Stimulated activated CD8-positive, alpha-beta memory T cell treated with anti-CD3 and anti-CD28 coated beads, Interleukin-15, amount 100 ng/mL, for 24 hours (primary cell): ENCODE results near the gene ARHGAP42.
"Not testable (repeated sequence)": the region's sequence is repeated elsewhere in the genome, so short reads cannot be mapped to it uniquely, and the experiment has no call there.

Experiments
- DNase-seq: peaks from one replicate; pipeline ENCODE4 v3.0.0-alpha.2; 2020; ENCODE audit warnings: low read depth

ARHGAP42 gene

DNA sequence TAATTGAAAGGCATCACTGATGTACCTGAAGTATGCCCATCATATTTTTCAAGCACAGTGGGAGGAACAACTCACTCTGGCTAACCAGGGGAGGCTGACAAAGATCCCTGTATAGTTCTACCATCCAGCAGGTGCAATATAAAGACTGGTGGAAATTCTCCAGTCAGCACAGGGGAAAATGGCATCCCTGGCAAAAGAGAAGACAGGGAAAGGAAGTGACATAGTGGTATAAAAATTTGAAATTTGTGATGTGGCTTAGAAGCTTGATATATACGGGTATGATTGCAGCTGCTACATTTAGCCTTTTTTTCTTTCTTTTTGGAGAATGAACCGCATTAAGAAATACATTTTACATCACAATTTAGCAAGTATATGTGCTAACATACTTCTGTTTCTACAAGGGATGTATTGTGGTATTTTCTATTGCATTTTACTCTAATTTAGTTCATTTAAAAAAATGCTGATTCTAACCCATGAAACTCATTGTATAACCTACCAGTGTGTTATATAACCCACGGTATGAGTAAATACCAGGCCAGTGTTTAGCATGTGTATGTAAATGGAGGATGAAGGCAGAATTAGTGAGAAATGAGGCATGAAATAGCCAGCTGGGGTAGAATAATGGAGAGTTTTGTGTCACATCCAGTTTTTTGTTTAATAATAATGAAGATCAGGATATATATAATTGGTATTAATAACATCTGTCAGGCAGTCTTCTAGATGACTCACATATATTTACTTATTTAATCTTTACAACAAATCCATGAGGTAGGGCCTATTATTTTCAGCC lies 186.1 kb downstream of the ARHGAP42 start:
- DNase-seq, result no peak

DNA sequence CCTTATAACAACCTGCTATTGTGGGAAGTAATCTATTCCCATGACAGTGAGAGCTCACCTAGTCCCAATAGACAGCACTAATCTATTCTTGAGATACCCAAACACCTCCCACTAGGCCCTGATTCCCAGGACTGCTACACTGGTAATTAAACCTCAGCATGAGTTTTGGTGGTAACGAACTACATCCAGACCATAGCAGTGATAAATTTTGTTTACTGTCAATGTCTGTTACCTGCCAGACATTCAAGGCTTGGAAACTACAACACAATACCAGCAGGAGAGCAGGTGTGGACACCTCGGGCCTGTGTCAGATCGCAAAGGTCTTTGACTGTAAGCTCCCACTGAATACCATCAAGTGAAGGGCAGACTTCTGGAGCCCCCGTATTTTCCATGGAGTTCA lies 187.1 kb downstream of the ARHGAP42 start:
- DNase-seq, result no peak

DNA sequence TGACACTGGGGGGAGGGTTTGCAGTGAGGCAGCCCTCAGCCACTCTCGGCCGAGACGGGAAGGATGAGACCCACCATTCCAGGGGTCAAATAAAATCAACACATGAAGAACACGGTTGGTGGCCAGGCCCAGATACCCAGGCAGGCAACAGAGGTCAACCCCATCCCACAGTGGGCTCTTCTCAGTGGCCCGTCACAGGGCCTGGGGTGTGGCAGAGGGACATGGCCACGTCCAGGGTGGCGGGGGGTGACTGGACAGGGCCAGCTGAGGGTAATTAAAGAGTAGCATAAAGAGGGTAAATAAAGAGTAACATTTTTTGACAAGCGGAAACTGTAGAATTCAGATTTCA lies 188.4 kb downstream of the ARHGAP42 start:
- no peak for DNase-seq

DNA sequence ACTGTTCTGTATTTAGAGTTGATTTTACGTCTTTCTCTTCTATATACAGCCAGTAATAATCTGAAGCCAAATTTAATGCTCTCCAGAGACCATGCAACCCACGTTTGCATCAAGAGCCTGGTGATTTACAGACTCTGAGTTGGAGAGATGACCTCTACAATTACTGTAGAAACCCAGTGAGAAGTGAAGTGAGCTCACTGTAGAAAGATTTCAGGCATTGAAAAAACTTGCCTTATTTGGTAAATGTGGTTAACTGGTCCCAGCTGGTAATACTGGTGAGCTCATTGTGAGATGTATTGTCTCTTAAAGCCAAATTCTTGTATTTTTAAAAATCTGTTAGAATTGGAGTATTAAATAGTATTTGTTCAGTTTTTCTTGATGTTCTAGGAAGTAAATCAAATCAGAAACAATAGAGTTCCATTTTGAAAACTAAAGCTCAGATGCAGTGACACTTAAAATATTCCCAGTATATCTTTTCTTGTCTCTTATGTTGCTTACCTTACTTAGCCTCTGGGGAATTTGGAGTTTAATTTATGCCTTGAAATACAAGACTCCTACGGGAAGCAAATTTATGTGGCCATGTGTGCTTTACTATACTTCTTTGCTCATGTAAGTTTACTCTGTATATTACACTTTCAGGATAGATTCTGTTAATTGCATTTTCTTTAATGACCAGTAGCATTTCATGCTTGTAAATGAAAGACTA lies 189.9 kb downstream of the ARHGAP42 start:
- no peak for DNase-seq

DNA sequence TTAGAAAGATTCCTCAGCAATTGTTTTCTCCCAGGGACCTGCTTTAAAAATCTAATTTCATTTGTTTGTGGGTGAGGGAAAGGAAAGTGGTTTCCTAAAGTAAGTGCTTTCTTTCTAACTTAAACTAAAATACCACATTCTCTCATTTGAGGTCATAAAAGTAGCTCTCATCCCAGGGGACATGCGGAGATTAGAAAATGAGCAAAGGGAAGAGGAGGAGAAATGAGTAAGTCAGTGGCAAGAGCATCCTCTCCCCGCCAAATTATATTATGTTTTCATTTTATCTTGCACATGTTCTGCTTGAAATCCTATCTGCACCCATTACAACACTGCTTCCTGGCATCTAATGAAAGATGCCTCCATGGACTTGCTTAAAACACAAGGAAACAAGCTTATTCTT lies 191.4 kb downstream of the ARHGAP42 start:
- no peak for DNase-seq

DNA sequence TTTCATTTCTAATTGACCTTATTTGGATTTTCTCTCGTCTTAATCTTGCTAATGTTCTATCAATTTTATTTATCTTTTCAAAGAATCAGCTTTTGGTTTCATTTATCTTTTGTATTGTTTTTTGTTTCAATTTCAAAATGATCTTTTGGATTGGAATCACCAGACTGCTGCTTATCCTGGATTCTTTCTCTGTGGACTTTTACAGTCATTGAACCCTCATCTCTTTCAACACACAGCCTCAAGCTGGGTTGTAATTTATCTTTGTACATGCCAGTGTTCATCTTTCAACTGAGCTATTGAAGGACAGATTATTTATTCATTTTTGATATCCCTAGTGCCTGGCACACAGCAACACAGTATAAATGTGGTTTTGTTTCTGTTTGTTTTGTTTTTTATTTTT lies 195.9 kb downstream of the ARHGAP42 start:
- no peak for DNase-seq

DNA sequence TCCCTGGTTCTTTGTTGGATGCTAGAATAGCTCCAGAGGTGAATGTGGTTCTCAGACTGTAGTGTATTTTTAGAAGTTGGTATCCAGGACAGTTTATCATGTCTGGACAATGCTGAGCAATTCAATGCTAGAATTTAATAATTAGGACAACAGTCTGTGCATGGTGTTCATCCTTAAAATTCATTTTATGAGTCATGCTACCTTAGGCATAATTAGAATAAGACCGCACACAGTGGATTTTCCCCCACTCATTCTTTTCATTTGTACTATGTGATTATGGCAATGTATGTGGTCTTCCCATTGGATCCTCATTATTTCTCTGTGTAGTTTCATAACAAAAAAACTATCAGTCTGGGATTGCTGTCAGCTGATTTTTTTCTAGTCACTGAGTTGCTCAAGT lies 196.7 kb downstream of the ARHGAP42 start:
- no peak for DNase-seq

DNA sequence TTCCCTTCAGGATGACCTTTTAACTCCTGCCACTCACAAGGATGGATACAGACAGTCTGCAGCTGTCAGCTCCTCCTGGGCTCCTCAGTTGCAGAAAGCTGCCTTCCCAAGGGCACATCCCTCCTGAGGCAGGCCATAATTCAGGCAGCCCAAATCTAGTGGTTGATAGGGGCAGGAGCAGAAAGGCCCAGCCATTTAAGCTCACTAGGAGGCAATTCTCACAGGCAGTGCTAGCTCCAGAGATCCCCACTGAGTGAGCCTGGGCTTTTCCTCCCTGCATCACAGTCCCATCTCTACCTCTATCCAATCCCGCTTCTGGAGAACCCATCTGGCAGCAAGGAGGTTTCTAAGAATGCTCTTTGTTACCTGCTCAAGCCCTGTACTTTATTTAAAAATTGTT lies 200.6 kb downstream of the ARHGAP42 start:
- DNase-seq, result no peak

DNA sequence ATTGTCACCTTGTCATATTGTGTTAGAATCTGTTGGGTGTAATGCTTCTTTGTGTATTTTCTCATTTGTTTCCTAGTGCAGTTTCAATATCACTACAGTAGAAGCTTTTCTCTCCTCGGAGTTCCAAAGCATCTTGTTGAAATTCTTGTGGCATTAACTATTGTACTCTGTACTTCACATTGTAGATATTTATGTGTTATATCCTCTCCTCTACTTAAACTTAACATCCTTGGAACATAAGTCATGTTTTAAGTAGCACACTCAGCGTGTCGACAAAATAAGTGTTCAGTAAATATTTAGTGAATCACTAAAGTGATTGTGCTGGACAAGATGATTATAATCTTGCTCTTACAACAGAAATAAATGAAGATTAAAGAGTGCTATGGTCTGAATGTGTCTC lies 201.7 kb downstream of the ARHGAP42 start:
- DNase-seq, result no peak

DNA sequence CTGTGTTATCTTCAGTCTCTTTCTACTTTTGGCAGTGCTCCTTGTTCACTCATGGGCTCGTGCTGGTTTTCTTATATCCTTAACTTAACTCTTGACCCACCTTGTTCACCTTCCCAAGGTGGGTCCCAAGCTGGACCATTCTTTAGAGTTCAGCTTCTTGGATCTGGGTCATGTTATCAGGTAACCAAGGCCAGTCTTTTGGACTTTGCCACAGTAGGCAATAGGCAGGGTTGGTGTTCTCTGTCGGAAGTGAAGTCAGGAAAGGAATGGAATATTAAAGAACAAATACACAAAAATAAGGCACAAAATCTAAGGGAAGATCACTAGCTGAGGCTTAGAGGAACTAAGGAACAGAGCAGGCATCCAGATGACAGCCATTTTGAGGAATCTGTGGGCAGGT lies 202.7 kb downstream of the ARHGAP42 start:
- no peak for DNase-seq

DNA sequence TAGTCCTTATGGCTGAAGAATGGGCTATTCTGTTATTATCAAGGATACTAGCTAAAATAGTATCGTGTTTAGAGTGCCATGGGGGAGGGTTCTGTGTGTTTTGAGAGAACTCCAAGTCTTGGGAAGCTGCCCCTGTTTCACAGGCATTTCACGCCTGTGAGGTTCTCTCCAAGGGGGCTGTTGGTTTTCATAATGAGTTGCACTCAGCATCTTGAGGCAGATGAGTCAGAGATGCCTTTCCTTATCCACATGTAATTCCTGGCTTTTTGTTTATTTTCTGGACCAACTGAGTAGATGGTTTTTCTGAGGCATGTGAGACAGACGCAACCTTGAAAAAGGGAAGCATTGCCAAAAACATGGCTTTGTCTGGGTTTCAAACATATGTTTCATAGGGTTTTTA lies 203.7 kb downstream of the ARHGAP42 start:
- DNase-seq, result no peak

DNA sequence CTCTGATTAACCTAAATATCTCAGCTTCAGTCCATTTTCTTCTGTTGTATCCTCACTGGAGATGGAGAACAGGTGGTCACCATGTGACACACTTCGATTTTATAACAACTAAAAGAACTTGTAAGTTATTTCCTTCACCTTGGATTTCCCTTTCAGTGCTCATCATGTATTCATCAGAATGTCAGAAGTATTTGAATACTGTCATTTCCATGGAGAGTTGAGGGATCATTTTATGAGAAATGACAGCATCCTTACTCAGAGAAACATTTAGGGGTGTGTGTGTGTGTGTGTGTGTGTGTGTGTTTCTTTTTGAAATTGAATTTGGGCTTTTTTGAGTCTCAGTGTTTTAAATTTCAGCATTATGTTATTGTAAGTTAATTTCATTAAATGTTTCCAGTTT lies 205.8 kb downstream of the ARHGAP42 start:
- DNase-seq, result no peak

DNA sequence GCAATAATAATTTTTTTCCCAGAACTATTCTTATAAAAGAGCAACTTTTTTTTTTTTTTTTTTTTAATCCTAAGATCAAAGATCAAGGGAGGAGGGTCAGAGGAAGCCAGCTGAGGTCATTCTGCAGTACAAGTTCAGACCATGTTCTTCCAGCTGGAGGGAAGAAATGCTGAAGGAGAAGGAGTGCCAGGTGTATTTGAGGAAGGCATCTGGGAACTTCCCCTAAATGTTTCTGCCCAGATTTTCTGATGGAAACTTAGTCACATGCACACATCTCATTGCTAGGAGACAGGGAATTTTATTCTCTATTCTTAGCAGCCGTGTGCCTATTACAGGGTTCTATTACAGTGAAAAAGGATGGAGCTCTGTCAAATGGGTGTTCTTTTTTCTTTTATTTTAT lies 208.4 kb downstream of the ARHGAP42 start:
- DNase-seq, result no peak

DNA sequence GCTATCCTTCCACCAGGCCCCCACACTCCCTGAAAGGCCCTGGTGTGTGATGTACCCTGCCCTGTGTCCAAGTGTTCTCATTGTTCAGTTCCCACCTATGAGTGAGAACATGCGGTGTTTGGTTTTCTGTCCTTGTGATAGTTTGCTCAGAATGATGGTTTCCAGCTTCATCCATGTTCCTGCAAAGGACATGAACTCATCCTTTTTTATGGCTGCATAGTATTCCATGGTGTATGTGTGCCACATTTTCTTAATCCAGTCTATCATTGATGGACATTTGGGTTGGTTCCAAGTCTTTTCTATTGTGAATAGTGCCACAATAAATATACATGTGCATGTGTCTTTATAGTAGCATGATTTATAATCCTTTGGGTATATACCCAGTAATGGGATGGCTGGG lies 208.9 kb downstream of the ARHGAP42 start:
- DNase-seq, result not testable (repeated sequence)

DNA sequence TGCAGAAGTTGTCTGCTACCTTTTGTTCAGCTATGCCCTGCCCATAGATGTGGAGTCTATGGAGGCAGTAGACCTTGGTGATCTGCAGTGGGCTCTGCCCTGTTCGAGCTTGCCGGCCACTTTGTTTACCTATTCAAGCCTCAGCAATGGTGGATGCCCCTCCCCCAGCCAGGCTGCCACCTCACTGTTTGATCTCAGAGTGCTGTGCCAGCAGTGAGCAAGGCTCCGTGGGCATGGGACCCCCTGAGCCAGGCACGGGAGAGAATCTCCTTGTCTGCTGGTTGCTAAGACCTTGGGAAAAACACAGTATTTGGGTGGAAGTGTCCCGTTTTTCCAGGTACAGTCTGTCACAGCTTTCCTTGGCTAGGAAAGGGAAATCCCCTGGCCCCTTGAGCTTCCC lies 214.4 kb downstream of the ARHGAP42 start:
- DNase-seq, result not testable (repeated sequence)

DNA sequence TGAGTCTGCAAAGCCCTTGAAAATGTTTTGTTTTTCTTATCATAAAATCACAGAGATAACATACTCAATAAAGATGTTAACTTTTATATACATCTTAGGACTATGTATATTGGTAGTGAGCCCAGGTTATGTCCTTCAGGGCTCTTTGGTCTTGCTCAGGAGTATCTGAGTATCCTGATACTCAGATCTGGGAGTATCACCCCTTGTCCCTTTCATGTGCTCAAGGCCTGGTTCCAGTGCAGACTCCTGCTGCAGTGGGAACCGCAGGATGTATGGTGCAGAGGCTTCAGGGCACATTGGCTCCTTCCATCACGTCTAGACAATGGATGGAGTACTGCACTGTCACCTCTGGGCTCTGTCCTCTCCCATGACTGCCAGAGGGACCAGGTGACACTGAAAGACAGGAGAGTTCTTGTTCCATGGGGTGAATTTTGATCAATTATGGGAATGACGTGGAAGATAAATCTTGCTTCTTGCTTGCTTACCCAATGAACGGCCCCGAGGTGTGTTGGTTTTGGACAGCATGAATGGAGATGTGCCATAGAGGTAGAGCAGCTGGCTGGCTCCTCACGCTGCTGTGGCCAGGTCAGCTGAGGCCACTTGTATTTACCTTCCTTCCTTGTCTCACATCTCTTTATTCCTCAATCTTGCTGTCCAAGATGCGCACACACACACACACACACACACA lies 215.5 kb downstream of the ARHGAP42 start:
- DNase-seq, result no peak

DNA sequence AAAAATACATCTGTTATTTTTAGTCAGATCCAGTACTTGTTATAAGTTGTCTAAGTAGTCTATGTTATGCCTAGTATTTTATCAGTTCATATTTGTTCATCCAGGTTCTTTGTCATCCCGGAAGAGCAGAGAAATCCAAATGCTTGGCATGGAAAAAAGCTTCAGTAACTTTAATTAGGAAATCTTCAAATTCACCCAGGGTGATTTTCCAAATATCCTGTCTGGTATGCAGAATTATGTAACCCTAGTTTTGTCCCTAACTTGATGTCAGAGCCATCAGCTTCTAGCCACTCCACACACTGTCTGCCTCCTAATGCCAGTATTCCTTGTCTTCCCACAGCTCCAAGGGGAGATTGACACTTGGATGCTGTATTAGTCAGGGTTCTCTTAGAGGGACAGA lies 216.2 kb downstream of the ARHGAP42 start:
- no peak for DNase-seq

DNA sequence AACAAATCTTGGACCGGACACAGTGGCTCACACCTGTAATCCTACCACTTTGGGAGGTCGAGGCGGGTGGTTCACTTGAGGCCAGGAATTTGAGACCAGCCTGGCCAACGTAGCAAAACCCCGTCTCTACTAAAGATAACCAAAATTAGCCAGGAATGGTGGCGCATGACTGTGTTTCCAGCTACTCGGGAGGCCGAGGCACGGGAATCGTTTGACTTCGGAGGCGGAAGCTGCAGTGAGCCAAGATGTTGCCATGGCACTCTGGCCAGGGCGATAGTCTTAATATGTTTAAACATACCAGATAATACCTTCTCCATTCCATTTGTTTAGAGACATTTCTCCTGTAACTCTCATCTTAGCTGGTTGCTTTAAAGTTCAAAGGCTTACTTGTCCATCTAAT lies 218.6 kb downstream of the ARHGAP42 start:
- no peak for DNase-seq

DNA sequence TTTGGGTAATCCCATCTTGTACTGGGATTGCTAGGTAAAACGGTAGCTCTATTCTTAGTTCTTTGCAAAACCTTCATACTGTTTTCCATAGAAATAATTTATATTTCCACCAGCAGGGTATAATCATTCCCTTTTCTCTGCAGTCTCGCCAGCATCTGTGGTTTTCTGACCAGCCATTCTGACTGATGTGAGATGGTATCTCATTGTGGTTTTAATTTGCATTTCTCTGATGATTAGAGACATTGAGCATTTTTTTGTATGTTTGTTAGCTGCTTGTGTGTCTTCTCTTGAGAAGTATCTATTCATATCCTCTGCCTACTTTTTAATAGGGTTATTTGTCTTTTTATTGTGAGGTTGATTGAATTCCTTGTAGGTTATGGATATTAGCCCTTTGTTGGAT lies 221.7 kb downstream of the ARHGAP42 start:
- no peak for DNase-seq

DNA sequence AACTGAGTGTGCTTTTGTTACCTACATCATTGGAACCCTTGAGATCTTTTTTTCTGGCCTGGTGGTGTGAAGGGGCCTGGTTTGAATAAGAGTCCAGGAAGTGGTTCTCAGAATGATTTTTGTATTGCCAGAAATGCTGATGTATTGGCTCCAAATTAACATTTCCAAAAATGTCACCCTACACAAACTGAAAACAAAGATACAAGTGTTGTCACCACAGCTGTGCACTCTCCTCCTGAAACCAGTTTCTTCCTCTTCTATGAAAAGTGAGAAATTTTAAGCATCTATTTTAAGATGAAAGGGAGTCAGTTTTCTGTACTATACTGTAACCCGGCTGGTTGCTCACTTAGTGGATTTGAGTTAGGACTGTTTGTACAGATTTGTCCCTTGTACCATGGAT lies 223.7 kb downstream of the ARHGAP42 start:
- no peak for DNase-seq

DNA sequence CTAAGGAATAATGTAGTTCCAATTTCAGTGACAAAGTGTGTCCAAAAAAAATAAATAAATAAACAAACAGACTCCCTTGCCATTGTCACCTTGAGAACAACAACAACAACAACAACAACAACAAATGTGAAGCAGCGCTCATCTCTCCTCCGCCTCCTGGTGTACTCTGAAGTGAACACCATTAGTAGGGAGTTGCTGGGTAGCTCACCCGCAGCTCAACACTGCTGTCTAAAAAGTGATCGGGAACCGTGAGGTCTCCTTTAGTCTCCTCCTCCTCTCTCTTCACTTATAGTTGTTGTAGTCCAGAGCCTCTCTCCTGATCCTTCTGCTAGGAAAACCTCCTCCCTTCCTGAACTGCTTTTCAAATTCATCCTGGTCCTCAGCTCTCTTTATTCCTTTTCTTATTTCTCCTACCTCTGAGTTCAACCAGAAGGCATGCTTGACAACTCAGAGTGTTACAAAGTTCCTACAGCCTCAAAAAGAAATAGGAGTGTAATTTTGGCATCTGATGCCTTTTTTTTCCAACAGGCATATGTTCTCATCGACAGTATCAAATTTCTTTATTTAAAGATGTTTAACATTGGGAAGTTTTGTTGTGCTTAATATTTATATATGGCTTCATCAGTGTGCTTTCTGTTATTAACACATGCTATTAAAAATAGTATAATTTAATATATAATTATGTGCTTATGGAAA lies 227.5 kb downstream of the ARHGAP42 start:
- no peak for DNase-seq
